ENCODE results near the gene SMIM32.

GRCh38 chr5:136200761-136201160 lies 7.8 kb upstream of the SMIM32 start:
- TF ChIP-seq CTCF (conservative IDR thresholded peaks at IDR 0.05 in 1 of 2, IDR thresholded peaks at IDR 0.05 in 1 of 2; ENCODE audit: low read depth in 1 of 2, low read length in 2 of 2): no peak
- no peak for TF ChIP-seq EZH2 (IDR thresholded peaks at IDR 0.05; ENCODE audit: low read length, missing control alignments)

All from fibroblast of lung (primary cell).